NOMO-1 (cell line): ENCODE measurements around the gene ATG2A.
"Not testable (repeated sequence)": the region's sequence is repeated elsewhere in the genome, so short reads cannot be mapped to it uniquely, and the experiment has no call there.

ENCODE experiments used
- DNase-seq, 2 experiments: peaks; one replicate each; lab custom pipeline; 2025; ENCODE audit not compliant: unreplicated experiment in 2 of 2; lab: John Stamatoyannopoulos, UW

The ATG2A gene

GRCh38 chr11:64857485-64857884 lies 59.5 kb downstream of the ATG2A start:
- DNase-seq = no peak

- peak; percentile 58 for DNase-seq
These were observed 60.4 kb downstream of the ATG2A start for GRCh38 chr11:64856382-64857227.

GRCh38 chr11:64855596-64856304 lies 61.3 kb downstream of the ATG2A start:
- no peak for DNase-seq

- peak; percentile 35 to 38 for DNase-seq
These were observed 62.2 kb downstream of the ATG2A start for GRCh38 chr11:64854534-64855502.

GRCh38 chr11:64854157-64854533 lies 62.9 kb downstream of the ATG2A start:
- DNase-seq = no peak

- no peak for DNase-seq
These were observed 63.3 kb downstream of the ATG2A start for GRCh38 chr11:64853709-64854108.

- DNase-seq = no peak
These were observed 64.1 kb downstream of the ATG2A start for GRCh38 chr11:64852804-64853509.

- DNase-seq = no peak
These were observed 65.1 kb downstream of the ATG2A start for GRCh38 chr11:64851831-64852351.

GRCh38 chr11:64850979-64851567 lies 65.9 kb downstream of the ATG2A start:
- no peak for DNase-seq

- DNase-seq = no peak
These were observed 67.2 kb downstream of the ATG2A start for GRCh38 chr11:64849598-64850356.

GRCh38 chr11:64848826-64849597 lies 68.0 kb downstream of the ATG2A start:
- peak in 1 of 2 experiments; percentile 6 for DNase-seq

- no peak for DNase-seq
These were observed 68.7 kb downstream of the ATG2A start for GRCh38 chr11:64848214-64848825.

- peak; percentile 85 to 90 for DNase-seq
These were observed 69.9 kb downstream of the ATG2A start for GRCh38 chr11:64846998-64847666.

- not testable (repeated sequence) for DNase-seq
These were observed 71.3 kb downstream of the ATG2A start for GRCh38 chr11:64845776-64846129.

- no peak for DNase-seq
These were observed 71.8 kb downstream of the ATG2A start for GRCh38 chr11:64845129-64845775.
